ENCODE data around the gene RAB3GAP1.

The RAB3GAP1 gene

GRCh38 chr2:135182190-135182589 lies 130.1 kb downstream of the RAB3GAP1 start:
- TF ChIP-seq CTCF (IDR thresholded peaks at IDR 0.05; ENCODE audit: insufficient read depth, low read depth, low read length, missing control alignments): no peak
- no peak for DNase-seq (ENCODE audit: low read depth)
- no peak overlapping the region for H3K4me3 ChIP-seq (ENCODE audit: low read length)

- DNase-seq (ENCODE audit: low read depth): no peak
- no peak overlapping the region for H3K4me3 ChIP-seq (ENCODE audit: low read length)
- no peak for TF ChIP-seq CTCF (IDR thresholded peaks at IDR 0.05; ENCODE audit: insufficient read depth, low read depth, low read length, missing control alignments)
Observed at GRCh38 chr2:135182601-135183000, 130.5 kb downstream of the RAB3GAP1 start.

GRCh38 chr2:135183822-135184221 lies 131.7 kb downstream of the RAB3GAP1 start:
- H3K4me3 ChIP-seq (ENCODE audit: low read length): no peak overlapping the region
- no peak for TF ChIP-seq CTCF (IDR thresholded peaks at IDR 0.05; ENCODE audit: insufficient read depth, low read depth, low read length, missing control alignments)
- peak; percentile 52 for DNase-seq (ENCODE audit: low read depth)

- no peak overlapping the region for H3K4me3 ChIP-seq (ENCODE audit: low read length)
- no peak for DNase-seq (ENCODE audit: low read depth)
- no peak for TF ChIP-seq CTCF (IDR thresholded peaks at IDR 0.05; ENCODE audit: insufficient read depth, low read depth, low read length, missing control alignments)
Observed at GRCh38 chr2:135186054-135186453, 134.0 kb downstream of the RAB3GAP1 start.

GRCh38 chr2:135187270-135187669 lies 135.2 kb downstream of the RAB3GAP1 start:
- DNase-seq (ENCODE audit: low read depth): no peak
- no peak overlapping the region for H3K4me3 ChIP-seq (ENCODE audit: low read length)
- TF ChIP-seq CTCF (IDR thresholded peaks at IDR 0.05; ENCODE audit: insufficient read depth, low read depth, low read length, missing control alignments): no peak

GRCh38 chr2:135189148-135189547 lies 137.1 kb downstream of the RAB3GAP1 start:
- TF ChIP-seq CTCF (IDR thresholded peaks at IDR 0.05; ENCODE audit: insufficient read depth, low read depth, low read length, missing control alignments): no peak
- H3K4me3 ChIP-seq (ENCODE audit: low read length): no peak overlapping the region
- no peak for DNase-seq (ENCODE audit: low read depth)

GRCh38 chr2:135190799-135191198 lies 138.7 kb downstream of the RAB3GAP1 start:
- no peak for TF ChIP-seq CTCF (IDR thresholded peaks at IDR 0.05; ENCODE audit: insufficient read depth, low read depth, low read length, missing control alignments)
- no peak overlapping the region for H3K4me3 ChIP-seq (ENCODE audit: low read length)
- no peak for DNase-seq (ENCODE audit: low read depth)

Data from epithelial cell of esophagus (primary cell).